Cardiac muscle cell (in vitro differentiated cells and primary cell): ENCODE results near the gene PRRG1. TPM values are rescaled to one million over a fixed set of nuclear protein-coding genes. Genes with fewer than 3 reads are reported as not detected.
"Not testable (repeated sequence)": the region's sequence is repeated elsewhere in the genome, so short reads cannot be mapped to it uniquely, and the experiment has no call there.

Source experiments
- DNase-seq, 2 donors: peaks; one replicate each; pipeline versions ENCODE4 v3.0.0 to v3.0.0-alpha.2; 2010 to 2017; ENCODE audit warnings: low read depth in 1 of 2, low spot score in 1 of 2
- H3K27ac ChIP-seq: fragments of 200-600 bp; sonication (generic); 2 replicates; pipeline ENCODE4 v1.5.1; 2016
- H3K27me3 ChIP-seq: fragments of 200-600 bp; sonication (generic); 2 replicates; pipeline ENCODE4 v1.6.0; 2016; ENCODE audit warnings: control low read depth
- H3K36me3 ChIP-seq: fragments of 200-600 bp; sonication (generic); 2 replicates; pipeline ENCODE4 v1.5.1; 2016; ENCODE audit warnings: control low read depth
- H3K4me1 ChIP-seq: fragments of 200-600 bp; sonication (generic); 2 replicates; pipeline ENCODE4 v1.8.1; 2017; ENCODE audit warnings: low read depth, mild to moderate bottlenecking, mixed run types
- H3K4me3 ChIP-seq: fragments of 200-600 bp; sonication (generic); 2 replicates; pipeline ENCODE4 v1.5.1; 2016; ENCODE audit warnings: mild to moderate bottlenecking
- H3K9me3 ChIP-seq: fragments of 200-600 bp; sonication (generic); 2 replicates; pipeline ENCODE4 v1.5.1; 2017; ENCODE audit warnings: low read depth, mild to moderate bottlenecking, control low read depth
- polyA plus RNA-seq: library from polyadenylated mRNA; unstranded; fragments of >200 nt; fragmentation: Nextera tagmentation; extraction: Ambion mirVana; gene quantifications from 2 replicates; pipeline ENCODE4 v1.2.1, GENCODE V29; 2016
- total RNA-seq: library from RNA; depleted of rRNA; stranded (reverse); fragments of >200 nt; gene quantifications from 2 replicates; pipeline ENCODE4 v1.2.3, GENCODE V29; 2016
- TF ChIP-seq, protein P1 (sequence below): IDR thresholded peaks from 2 replicates; pipeline ENCODE4 v1.5.1; 2012; ENCODE audit warnings: low read depth, mild to moderate bottlenecking, low read length

Gene PRRG1
- total RNA-seq = 13.4 and 13.8 TPM in 2 replicates
- 10.5 and 12.2 TPM in 2 replicates for polyA plus RNA-seq

DNA sequence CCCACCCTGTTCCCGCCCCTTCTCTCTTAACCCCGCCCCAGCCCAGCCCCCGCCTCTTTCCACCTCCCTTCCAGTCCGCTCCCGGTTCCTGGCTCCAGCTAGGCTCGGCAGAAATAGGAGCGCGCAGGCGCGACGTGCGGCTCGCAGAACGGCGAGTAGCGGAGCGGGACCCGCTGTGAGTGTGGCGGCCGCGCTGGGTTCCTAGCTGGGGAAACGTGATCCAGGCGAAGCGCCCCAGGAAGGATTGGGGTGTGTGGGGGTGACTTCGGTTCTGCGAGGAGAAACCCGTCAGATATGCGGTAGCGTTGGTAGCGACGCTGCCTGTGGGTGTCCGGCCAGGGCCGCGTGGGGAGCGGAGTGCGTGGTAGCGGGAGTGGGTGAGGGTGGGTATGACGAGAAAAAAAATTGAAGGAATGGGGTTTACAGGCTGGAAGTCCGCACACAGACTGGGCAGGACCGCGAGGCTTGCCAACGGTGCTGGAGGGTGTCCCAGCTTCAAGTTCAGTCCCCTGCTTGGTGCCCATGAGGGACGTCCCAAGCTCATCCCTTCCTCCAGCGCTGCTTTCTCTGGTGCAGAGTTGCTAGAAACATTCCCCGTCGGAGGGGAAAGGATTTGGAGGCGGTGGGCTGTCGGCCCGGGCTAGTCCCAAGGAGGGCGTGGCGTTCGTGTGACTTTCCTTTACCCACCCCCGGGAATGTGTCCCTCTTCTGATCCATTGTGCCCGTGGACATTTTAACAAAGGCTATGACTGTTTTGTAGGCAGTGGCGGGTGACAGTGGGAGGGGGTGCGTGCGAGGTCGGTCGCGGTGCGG is at the start of gene PRRG1:
PRRG1 (plus strand) TSS at position 144 of the 813 bp plus-strand sequence. CDS start 56,886 bp downstream, outside the sequence.
- TF ChIP-seq, protein P1, sequence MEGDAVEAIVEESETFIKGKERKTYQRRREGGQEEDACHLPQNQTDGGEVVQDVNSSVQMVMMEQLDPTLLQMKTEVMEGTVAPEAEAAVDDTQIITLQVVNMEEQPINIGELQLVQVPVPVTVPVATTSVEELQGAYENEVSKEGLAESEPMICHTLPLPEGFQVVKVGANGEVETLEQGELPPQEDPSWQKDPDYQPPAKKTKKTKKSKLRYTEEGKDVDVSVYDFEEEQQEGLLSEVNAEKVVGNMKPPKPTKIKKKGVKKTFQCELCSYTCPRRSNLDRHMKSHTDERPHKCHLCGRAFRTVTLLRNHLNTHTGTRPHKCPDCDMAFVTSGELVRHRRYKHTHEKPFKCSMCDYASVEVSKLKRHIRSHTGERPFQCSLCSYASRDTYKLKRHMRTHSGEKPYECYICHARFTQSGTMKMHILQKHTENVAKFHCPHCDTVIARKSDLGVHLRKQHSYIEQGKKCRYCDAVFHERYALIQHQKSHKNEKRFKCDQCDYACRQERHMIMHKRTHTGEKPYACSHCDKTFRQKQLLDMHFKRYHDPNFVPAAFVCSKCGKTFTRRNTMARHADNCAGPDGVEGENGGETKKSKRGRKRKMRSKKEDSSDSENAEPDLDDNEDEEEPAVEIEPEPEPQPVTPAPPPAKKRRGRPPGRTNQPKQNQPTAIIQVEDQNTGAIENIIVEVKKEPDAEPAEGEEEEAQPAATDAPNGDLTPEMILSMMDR = no peak
- no peaks in the 10 kb centered on the region for H3K27me3 ChIP-seq
- no peaks in the 10 kb centered on the region for H3K9me3 ChIP-seq
- peak within 1 kb of the TSS; percentile 63 for H3K4me3 ChIP-seq
- H3K4me1 ChIP-seq = no peaks in the 10 kb centered on the region
- peak; percentile 90 to 94 for DNase-seq
- H3K36me3 ChIP-seq = no peaks in the 10 kb centered on the region
- peak within 1 kb of the TSS; percentile 61 for H3K27ac ChIP-seq

DNA sequence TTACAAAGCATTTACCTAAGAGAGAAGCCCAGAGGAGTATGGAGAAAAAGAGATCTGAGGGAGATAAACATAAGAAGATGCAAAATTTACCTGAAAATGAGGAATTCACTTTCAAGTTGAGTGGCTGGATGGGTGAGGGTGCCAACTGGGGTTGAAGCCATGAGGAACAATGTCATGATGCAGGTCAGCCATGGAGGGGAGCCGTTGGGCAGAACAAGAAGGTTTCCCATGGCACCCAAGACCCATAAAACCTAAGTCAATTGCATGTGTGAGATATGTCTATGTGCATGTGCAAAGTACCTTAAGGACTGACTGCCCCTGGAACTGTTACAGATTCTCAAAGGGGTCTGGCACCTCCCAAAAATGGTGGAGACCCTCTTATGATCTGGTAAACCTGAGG is 46.6 kb upstream of the PRRG1 start:
- no peaks in the 10 kb centered on the region for H3K9me3 ChIP-seq
- H3K27me3 ChIP-seq = no peaks in the 10 kb centered on the region
- TF ChIP-seq, protein P1 = peak; percentile 45
- H3K36me3 ChIP-seq = no peaks in the 10 kb centered on the region
- DNase-seq = peak; percentile 26 to 68
- H3K4me3 ChIP-seq = no peak overlapping the region
- no peak overlapping the region for H3K27ac ChIP-seq
- no peaks in the 10 kb centered on the region for H3K4me1 ChIP-seq

DNA sequence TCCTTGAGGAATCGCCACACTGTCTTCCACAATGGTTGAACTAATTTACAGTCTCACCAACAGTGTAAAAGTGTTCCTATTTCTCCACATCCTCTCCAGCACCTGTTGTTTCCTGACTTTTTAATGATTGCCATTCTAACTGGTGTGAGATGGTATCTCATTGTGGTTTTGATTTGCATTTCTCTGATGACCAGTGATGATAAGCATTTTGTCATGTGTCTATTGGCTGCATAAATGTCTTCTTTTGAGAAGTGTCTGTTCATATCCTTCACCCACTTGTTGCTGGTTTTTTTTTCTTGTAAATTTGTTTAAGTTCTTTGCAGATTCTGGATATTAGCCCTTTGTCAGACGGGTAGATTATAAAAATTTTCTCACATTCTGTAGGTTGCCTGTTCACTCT is 43.9 kb upstream of the PRRG1 start:
- not testable (repeated sequence) for H3K27me3 ChIP-seq, DNase-seq, H3K9me3 ChIP-seq, H3K27ac ChIP-seq, H3K4me3 ChIP-seq, H3K36me3 ChIP-seq, H3K4me1 ChIP-seq

DNA sequence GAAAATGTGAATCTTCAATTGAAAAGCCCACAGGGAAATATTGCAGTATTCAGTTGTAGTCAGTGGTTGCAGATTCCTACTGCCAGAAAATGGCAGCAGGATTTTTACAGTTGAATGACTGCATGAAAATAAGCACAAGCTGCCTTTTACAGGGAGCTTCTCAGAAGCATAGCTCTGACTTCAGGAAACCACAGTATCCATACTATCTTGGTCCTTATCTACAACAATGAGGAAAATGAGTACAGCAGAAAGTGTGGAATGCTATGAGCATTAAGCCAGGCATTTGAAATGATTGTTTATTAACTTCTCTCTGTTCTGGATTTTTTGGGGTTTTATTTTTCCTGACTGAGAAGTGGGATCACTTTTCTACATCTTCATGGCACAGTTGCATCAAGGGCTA is 34.6 kb upstream of the PRRG1 start:
- Histone ChIP-seq H3K9me3 (no peaks in the 10 kb centered on the region), H3K4me1 (no peaks in the 10 kb centered on the region), H3K27ac (no peak overlapping the region), H3K36me3 (no peaks in the 10 kb centered on the region), H3K27me3 (no peaks in the 10 kb centered on the region), H3K4me3 (no peak overlapping the region)
- peak in 1 of 2 donors; percentile 87 for DNase-seq
- TF ChIP-seq, protein P1 = no peak

DNA sequence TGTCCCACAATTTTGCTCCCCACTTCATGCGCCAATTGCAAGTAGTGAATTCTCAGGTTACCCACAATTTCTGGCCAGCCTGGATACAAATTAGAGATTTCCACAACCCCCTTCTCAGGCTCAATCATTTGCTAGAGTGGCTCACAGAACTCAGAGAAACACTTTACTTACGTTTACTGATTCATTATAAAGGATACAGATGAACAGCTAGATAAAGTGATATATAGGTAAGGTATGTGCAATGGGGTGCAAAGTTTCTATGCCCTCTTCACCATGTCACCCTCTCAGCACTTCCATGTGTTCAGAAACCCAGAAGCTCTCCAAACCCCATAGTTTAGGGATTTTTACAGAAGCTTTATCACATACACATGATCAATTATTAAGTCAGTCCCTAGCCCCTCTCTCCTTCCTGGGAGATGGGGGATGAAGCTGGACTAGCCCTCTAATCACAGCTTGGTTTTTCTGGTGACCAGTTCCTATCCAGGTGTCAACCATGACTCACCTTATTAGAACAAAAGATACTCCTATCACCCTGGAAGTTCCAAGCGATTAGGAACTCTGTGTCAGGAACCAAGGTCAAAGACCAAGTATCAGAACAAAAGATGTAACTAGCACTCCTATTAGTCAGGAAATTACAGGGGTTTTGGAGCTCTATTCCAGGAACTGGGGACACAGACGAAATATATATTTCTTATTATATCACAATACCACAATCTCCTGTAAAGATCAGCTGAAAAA is 33.5 kb upstream of the PRRG1 start:
- H3K4me3 ChIP-seq = no peak overlapping the region
- TF ChIP-seq, protein P1 = no peak
- H3K27ac ChIP-seq = no peak overlapping the region
- H3K27me3 ChIP-seq = no peaks in the 10 kb centered on the region
- no peaks in the 10 kb centered on the region for H3K36me3 ChIP-seq
- no peak for DNase-seq
- no peaks in the 10 kb centered on the region for H3K9me3 ChIP-seq
- no peaks in the 10 kb centered on the region for H3K4me1 ChIP-seq
